Measurements from ENCODE around the gene ALK. TPM values are rescaled to one million over a fixed set of nuclear protein-coding genes. Genes with fewer than 3 reads are reported as not detected.

The ALK gene
- total RNA-seq, 2 donors from 2014 or later: 0.19 TPM; not detected in 1

DNA sequence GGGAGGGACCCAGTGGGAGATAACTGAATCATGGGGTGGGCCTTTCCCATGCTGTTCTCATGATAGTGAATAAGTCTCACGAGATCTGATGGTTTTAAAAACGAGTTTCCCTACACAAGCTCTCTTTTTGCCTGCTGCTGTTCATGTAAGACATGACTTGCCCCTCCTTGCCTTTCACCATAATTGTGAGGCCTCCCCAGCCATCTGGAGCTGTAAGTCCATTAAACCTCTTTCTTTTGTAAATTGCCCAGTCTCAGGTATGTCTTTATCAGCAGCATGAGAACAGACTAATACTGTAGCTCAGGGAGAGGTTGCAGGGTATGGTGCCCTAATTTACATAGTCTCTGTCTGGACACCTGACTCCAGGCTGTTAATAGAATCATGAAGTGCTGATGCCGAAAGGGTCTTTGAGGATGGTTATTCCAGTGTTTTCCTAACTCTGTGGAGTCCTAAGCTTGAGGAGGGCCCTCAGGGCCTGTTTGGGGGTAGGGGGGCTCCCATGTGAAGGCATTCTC, 343.2 kb downstream of the ALK start:
- no peak overlapping the region for H3K4me3 ChIP-seq

GRCh38 chr2:29576231-29576630, 345.2 kb downstream of the ALK start:
- no peaks in the 10 kb centered on the region for H3K9me3 ChIP-seq
- no peak overlapping the region for H3K9ac ChIP-seq (ENCODE audit: low read depth in 2 of 2, low read length in 2 of 2)
- intact Hi-C loops (cut with DNase I): no loop called here
- H3K36me3 ChIP-seq: no peaks in the 10 kb centered on the region
- H3K27ac ChIP-seq: no peak overlapping the region
- no peaks in the 10 kb centered on the region for H3K27me3 ChIP-seq
- no peaks in the 10 kb centered on the region for H3K4me1 ChIP-seq
- no peak for DNase-seq
- no peak for TF ChIP-seq CTCF (IDR thresholded peaks at IDR 0.05)
- no peak overlapping the region for H3K4me3 ChIP-seq

More for the DNA sequence above, 343.2 kb downstream of the ALK start:
- no peak for DNase-seq
- Histone ChIP-seq H3K9me3 (no peaks in the 10 kb centered on the region), H3K27ac (no peak overlapping the region), H3K9ac (ENCODE audit: low read depth in 2 of 2, low read length in 2 of 2) (no peak overlapping the region), H3K27me3 (no peaks in the 10 kb centered on the region), H3K36me3 (no peaks in the 10 kb centered on the region), H3K4me1 (no peaks in the 10 kb centered on the region)
- no peak for TF ChIP-seq CTCF (IDR thresholded peaks at IDR 0.05)
- intact Hi-C loops (cut with DNase I): no loop called here

- no peak overlapping the region for H3K27ac ChIP-seq
- TF ChIP-seq CTCF (IDR thresholded peaks at IDR 0.05): no peak
- no peaks in the 10 kb centered on the region for H3K9me3 ChIP-seq
- no peak overlapping the region for H3K9ac ChIP-seq (ENCODE audit: low read depth in 2 of 2, low read length in 2 of 2)
- H3K4me3 ChIP-seq: no peak overlapping the region
- no peaks in the 10 kb centered on the region for H3K36me3 ChIP-seq
- no peak for DNase-seq
- H3K27me3 ChIP-seq: no peaks in the 10 kb centered on the region
- H3K4me1 ChIP-seq: no peaks in the 10 kb centered on the region
- intact Hi-C loops (cut with DNase I): no loop called here
Measured at GRCh38 chr2:29575370-29575890, 346.0 kb downstream of the ALK start.

GRCh38 chr2:29573612-29574011, 347.8 kb downstream of the ALK start:
- TF ChIP-seq CTCF (IDR thresholded peaks at IDR 0.05): no peak
- no peaks in the 10 kb centered on the region for H3K36me3 ChIP-seq
- no peak for DNase-seq
- H3K4me3 ChIP-seq: no peak overlapping the region
- H3K27me3 ChIP-seq: no peaks in the 10 kb centered on the region
- intact Hi-C loops (cut with DNase I): no loop called here
- no peaks in the 10 kb centered on the region for H3K9me3 ChIP-seq
- no peaks in the 10 kb centered on the region for H3K4me1 ChIP-seq
- H3K9ac ChIP-seq (ENCODE audit: low read depth in 2 of 2, low read length in 2 of 2): no peak overlapping the region
- no peak overlapping the region for H3K27ac ChIP-seq

- intact Hi-C loops (cut with DNase I): no loop called here
- Histone ChIP-seq H3K4me1 (no peaks in the 10 kb centered on the region), H3K9ac (ENCODE audit: low read depth in 2 of 2, low read length in 2 of 2) (no peak overlapping the region), H3K27ac (no peak overlapping the region), H3K4me3 (no peak overlapping the region), H3K9me3 (no peaks in the 10 kb centered on the region), H3K36me3 (no peaks in the 10 kb centered on the region), H3K27me3 (no peaks in the 10 kb centered on the region)
- TF ChIP-seq CTCF (IDR thresholded peaks at IDR 0.05): no peak
- no peak for DNase-seq
Measured at GRCh38 chr2:29573147-29573546, 348.2 kb downstream of the ALK start.

All from colonic mucosa (tissue), 4 donors.